Activated CD8-positive, alpha-beta memory T cell treated with anti-CD3 and anti-CD28 coated beads for 1 hour (primary cell): Measurements from ENCODE around the gene NPIPB8.
A peak's percentile ranks its signal among the peaks of the same experiment; 100 is the strongest.
"Not testable (repeated sequence)": the region's sequence is repeated elsewhere in the genome, so short reads cannot be mapped to it uniquely, and the experiment has no call there.

ENCODE experiments used
- DNase-seq, 2 donors: peaks; one replicate each; pipeline ENCODE4 v3.0.0-alpha.2; 2020; ENCODE audit warnings: low read depth in 1 of 2; ENCODE audit errors: extremely low read depth in 1 of 2

The NPIPB8 gene

GRCh38 chr16:28623172-28623711, 14.6 kb upstream of the NPIPB8 start:
- DNase-seq: peak; percentile 21 to 37

GRCh38 chr16:28630905-28631304, 7.0 kb upstream of the NPIPB8 start:
- not testable (repeated sequence) for DNase-seq

DNA sequence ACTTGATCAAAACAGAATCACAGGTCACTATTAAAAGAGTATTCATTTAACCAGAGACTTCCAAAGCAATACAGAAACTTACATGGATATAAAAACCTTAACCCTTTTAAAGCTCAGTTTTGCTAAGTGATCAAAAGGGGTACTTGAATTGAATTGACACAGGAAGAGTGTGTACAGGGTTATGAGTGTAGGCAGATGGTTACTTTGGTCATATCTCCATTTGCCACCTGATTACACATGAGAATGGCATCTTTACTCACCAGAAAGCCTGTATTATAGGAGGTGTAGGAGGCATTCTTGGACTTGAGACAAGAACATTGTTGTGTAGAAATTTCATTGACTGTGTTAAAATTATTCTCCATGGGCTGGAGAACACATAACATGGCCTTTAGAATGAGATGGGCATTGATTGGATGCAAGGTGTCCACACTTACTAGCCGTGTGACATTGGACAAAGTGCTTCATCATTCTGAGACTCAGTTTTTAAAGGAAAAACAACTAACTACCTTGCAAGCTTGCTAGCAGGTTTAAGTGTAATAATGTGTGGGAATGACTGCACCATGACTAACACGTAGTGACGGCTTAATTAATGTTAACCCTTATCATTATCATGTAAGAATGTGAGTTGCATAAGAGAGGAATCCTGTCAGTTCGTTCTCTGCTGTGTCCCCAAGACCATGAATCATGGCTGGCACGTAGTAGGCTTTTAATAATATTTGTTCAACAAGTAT, 1.6 kb upstream of the NPIPB8 start:
- DNase-seq: not testable (repeated sequence)

- not testable (repeated sequence) for DNase-seq
Observed at GRCh38 chr16:28638359-28638758, 494 bp downstream of the NPIPB8 start.

DNA sequence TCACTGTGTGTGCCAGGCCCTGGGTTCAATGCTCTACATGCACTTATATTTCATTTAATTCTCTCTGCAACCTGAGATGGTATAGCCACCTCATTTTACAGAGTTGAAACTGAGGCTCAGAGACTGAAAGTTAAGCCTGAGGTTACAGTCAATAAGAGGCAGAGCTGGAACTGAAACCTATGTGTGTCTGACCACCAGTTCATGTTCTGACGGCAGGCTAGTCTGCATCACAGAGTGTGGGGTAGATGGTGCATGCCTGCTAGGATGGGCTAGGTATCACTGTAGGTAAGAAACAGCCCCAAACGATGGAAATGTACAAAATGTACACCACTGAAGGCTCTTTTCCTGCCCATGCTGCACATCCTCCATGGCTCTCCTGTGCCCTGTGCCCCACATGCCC, 2.1 kb downstream of the NPIPB8 start:
- not testable (repeated sequence) for DNase-seq

GRCh38 chr16:28666264-28666663, 28.4 kb downstream of the NPIPB8 start:
- not testable (repeated sequence) for DNase-seq

GRCh38 chr16:28667480-28667879, 29.6 kb downstream of the NPIPB8 start:
- not testable (repeated sequence) for DNase-seq

- DNase-seq: not testable (repeated sequence)
Observed at GRCh38 chr16:28668199-28668598, 30.3 kb downstream of the NPIPB8 start.

DNA sequence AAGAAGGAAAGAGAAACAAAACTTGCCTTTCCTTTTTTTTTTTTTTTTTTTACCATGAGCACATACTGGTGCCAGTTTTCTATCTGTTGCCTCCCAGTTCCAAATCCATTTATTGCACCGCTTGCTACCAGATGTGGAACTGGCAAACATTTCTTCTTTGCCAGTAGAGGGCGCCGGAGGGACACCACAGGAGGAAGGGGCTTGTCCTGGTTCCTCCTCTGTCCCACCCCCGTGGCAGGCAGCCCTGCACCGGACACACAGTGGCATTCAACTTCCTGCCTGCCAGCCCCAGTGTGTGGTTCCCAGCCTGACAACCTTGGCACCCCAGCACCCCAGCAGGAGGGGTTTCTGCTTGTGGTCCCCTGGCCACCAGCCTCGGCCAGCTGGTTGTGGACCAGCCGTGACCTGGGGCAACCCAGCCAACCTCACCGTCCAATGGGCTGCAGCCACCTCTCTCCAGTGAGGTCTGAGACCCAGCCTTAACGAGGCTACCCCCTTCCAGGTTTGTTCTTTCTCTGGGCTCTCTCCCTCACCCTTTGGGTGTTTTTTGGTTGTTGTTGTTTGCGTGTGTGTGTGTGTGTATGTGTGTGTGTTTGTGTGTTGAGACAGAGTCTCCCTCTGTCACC, 50.6 kb downstream of the NPIPB8 start:
- DNase-seq: not testable (repeated sequence)

GRCh38 chr16:28689425-28689824, 51.6 kb downstream of the NPIPB8 start:
- DNase-seq: not testable (repeated sequence)

DNA sequence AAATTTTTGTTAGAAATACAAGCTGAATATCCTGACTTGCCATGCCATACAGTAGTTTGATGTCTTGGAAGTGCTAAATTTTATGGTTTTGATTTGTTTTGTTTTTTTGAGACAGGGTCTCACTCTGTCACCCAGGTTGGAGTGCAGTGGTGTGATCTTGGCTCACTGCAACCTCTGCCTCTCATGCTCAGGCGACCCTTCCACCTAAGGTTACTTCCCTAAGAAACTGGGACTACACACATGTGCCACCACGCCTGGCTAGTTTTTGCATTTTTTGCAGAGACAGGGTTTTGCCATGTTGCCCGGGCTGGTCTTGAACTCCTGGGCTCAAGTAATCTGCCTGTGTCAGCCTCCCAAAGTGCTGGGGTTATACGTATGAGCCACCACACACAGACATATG, 53.9 kb downstream of the NPIPB8 start:
- not testable (repeated sequence) for DNase-seq

DNA sequence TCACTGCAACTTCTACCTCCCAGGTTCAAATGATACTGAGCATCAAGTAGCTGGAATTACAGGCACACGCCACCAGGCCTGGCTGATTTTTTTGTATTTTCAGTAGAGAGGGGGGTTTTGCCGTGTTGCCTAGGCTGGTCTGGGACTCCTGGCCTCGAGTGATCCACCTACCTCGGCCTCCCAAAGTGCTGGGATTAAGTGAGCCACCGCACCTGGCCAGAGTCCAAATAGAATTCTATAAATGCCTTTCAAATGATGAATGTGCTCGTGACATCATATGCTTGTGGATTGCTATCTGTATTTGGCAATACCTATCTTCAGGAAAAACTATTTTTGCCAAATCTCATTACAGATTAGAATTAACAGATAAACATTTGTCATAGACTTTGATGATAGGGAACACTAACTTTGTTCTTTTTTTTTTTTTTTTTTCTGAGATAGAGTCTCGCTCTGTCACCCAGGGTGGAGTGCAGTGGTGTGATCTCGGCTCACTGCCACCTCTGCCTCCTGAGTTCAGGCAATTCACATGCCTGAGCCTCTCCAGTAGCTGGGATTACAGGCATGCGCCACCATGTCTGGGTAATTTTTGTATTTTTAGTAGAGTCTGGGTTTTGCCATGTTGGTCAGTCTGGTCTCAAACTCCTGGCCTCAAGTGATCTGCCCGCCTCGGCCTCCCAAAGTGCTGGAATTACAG, 55.5 kb downstream of the NPIPB8 start:
- DNase-seq: not testable (repeated sequence)

DNA sequence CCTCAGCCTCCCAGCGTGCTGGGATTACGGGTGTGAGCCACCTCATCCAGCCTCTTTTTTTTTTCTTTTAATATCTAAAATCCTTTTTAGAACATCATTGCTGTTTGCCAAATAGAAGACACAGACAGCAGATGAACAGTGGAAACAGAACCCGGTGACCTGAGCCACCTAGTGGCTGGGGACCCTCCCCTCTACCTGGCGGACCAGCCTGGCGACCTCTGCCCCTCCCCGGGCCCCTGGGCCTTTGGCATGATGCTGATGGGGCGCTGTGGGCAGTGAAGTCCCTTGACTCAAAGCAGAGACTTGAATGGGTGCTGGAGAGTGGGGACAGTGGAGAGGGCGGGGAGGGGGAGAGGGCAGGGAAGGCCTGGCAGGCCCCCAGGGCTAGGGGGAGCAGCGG, 61.9 kb downstream of the NPIPB8 start:
- not testable (repeated sequence) for DNase-seq

GRCh38 chr16:28700349-28700748, 62.5 kb downstream of the NPIPB8 start:
- DNase-seq: not testable (repeated sequence)

DNA sequence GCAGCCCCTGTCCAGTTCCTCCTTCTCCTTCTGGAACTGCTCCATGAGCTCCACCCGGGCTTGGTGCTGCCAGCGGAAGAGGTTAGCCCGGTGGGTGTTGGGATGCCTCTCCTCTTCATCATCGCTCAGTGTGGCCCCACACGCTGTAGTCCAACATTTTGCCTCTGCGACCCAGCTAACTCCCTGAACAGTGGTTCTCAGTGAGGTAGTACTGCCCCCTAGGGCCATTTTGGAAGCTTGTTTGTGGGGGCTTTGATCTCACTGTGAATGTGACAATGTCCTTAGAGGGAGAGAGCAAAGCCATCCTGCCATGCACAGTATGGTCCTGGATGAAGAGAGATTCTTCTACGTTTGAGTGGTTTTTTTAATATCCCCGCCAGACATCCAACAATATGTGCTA, 63.5 kb downstream of the NPIPB8 start:
- DNase-seq: not testable (repeated sequence)

GRCh38 chr16:28704246-28704645, 66.4 kb downstream of the NPIPB8 start:
- DNase-seq: not testable (repeated sequence)
